Measurements from ENCODE around the gene ADAM8. TPM values are rescaled to one million over a fixed set of nuclear protein-coding genes. Genes with fewer than 3 reads are reported as not detected.
"Not testable (repeated sequence)": the region's sequence is repeated elsewhere in the genome, so short reads cannot be mapped to it uniquely, and the experiment has no call there.

Gene ADAM8
- polyA plus RNA-seq, 1 donor from 2014 or later = 6.4 TPM

GRCh38 chr10:133322064-133322709 is 45.5 kb upstream of the ADAM8 start:
- not testable (repeated sequence) for H3K27ac ChIP-seq (ENCODE audit: low read length); H3K9me3 ChIP-seq (ENCODE audit: low read length); H4K20me1 ChIP-seq (ENCODE audit: insufficient read depth); H3K36me3 ChIP-seq (ENCODE audit: insufficient read depth, low read length); H3K9me2 ChIP-seq (ENCODE audit: insufficient read depth, low read length); H3K4me2 ChIP-seq (ENCODE audit: low read length); H3K9ac ChIP-seq (ENCODE audit: low read length); H3K79me2 ChIP-seq (replicated peaks; ENCODE audit: insufficient read depth, low read length); H3K4me3 ChIP-seq (ENCODE audit: low read length); H2AFZ ChIP-seq (ENCODE audit: low read depth, low read length); H3F3A ChIP-seq (ENCODE audit: insufficient read depth, low read length, poor library complexity, severe bottlenecking)
- peaks cover 24% of the 10 kb centered on the region for H3K27me3 ChIP-seq (ENCODE audit: insufficient read depth, low read depth, low read length)

- not testable (repeated sequence) for H3K27ac ChIP-seq (ENCODE audit: low read length); H3K4me3 ChIP-seq (ENCODE audit: low read length); H2AFZ ChIP-seq (ENCODE audit: low read depth, low read length); H3K9me2 ChIP-seq (ENCODE audit: insufficient read depth, low read length); H3F3A ChIP-seq (ENCODE audit: insufficient read depth, low read length, poor library complexity, severe bottlenecking); H4K20me1 ChIP-seq (ENCODE audit: insufficient read depth); H3K9ac ChIP-seq (ENCODE audit: low read length); H3K36me3 ChIP-seq (ENCODE audit: insufficient read depth, low read length); H3K79me2 ChIP-seq (replicated peaks; ENCODE audit: insufficient read depth, low read length); H3K9me3 ChIP-seq (ENCODE audit: low read length); H3K4me2 ChIP-seq (ENCODE audit: low read length)
- peaks cover 11% of the 10 kb centered on the region for H3K27me3 ChIP-seq (ENCODE audit: insufficient read depth, low read depth, low read length)
These were observed 44.3 kb upstream of the ADAM8 start for GRCh38 chr10:133320852-133321422.

- Histone ChIP-seq H3K9me2 (ENCODE audit: insufficient read depth, low read length) (no peaks in the 10 kb centered on the region), H4K20me1 (ENCODE audit: insufficient read depth) (no peaks in the 10 kb centered on the region), H3K27ac (ENCODE audit: low read length) (no peak overlapping the region), H3F3A (ENCODE audit: insufficient read depth, low read length, poor library complexity, severe bottlenecking) (no peaks in the 10 kb centered on the region), H3K79me2 (replicated peaks; ENCODE audit: insufficient read depth, low read length) (no peaks in the 10 kb centered on the region), H3K9me3 (ENCODE audit: low read length) (no peaks in the 10 kb centered on the region), H3K4me2 (ENCODE audit: low read length) (no peak overlapping the region), H3K4me3 (ENCODE audit: low read length) (peak overlapping the region; percentile 62), H3K27me3 (ENCODE audit: insufficient read depth, low read depth, low read length) (no peaks in the 10 kb centered on the region), H3K36me3 (ENCODE audit: insufficient read depth, low read length) (no peaks in the 10 kb centered on the region), H3K9ac (ENCODE audit: low read length) (peak overlapping the region; percentile 62), H2AFZ (ENCODE audit: low read depth, low read length) (no peak overlapping the region)
- TF ChIP-seq RAD21 (conservative IDR thresholded peaks at IDR 0.05) (peak; percentile 55), EZH2 (IDR thresholded peaks at IDR 0.05; ENCODE audit: borderline replicate concordance, insufficient read depth, low read length, poor library complexity, severe bottlenecking) (no peak), POLR2AphosphoS5 (IDR thresholded peaks at IDR 0.05) (no peak), REST (IDR thresholded peaks at IDR 0.05; ENCODE audit: borderline replicate concordance) (no peak), SMC3 (conservative IDR thresholded peaks at IDR 0.05; ENCODE audit: poor library complexity) (peak; percentile 68), CTCF (IDR thresholded peaks at IDR 0.05; ENCODE audit: poor library complexity, severe bottlenecking) (peak; percentile 72), EP300 (conservative IDR thresholded peaks at IDR 0.05; ENCODE audit: poor library complexity, severe bottlenecking) (no peak), TAF1 (IDR thresholded peaks at IDR 0.05; ENCODE audit: low read depth) (no peak), MXI1 (conservative IDR thresholded peaks at IDR 0.05; ENCODE audit: poor library complexity, severe bottlenecking) (peak; percentile 36)
These were observed 41.9 kb upstream of the ADAM8 start for GRCh38 chr10:133318494-133319127.
